Measurements from ENCODE around the gene PSG3. TPM values are rescaled to one million over a fixed set of nuclear protein-coding genes. Genes with fewer than 3 reads are reported as not detected.

Gene PSG3
- total RNA-seq = 0.11 TPM in 1 of 2 replicates, not detected in the other

DNA sequence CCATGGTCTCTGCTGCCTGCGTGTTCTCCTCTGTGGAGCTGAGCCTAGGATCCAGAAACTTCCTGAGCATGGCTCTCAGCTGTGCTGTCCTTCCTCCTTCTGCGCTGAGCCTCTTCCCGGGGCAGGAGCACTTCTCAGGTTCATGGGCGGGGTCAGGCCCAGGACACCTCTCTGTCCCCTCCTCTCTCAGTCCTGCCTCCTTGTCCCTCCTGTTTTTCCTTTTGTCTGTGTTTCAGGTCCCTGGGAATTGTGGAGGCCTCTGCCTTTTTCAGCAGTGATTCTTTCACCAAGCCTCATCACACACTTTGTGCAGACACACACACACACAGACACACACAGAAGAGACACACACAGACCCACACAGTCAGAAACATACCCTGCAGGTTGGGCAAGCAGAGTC, at the start of gene PSG3:
TSS of gene PSG3 (minus strand) at position 101 of the 400 bp plus-strand sequence. CDS start at position 4, 97 bp downstream.

Other genes with a start within 250 kb of the PSG3 start
- gene CEACAM1, start 212.0 kb downstream of the PSG3 start, total RNA-seq = not detected in 2 replicates
- gene CEACAM8, start 145.6 kb downstream of the PSG3 start, total RNA-seq = 1.2 TPM in 1 of 2 replicates, not detected in the other
- gene PSG8, start 25.2 kb upstream of the PSG3 start, total RNA-seq = 0.39 TPM in 1 of 2 replicates, not detected in the other
- not detected in 2 replicates for gene PSG1, start 139.2 kb upstream of the PSG3 start, total RNA-seq
- gene PSG6, start 177.4 kb upstream of the PSG3 start, total RNA-seq = 0.43 TPM in 1 of 2 replicates, not detected in the other
- gene PSG7, start 196.7 kb upstream of the PSG3 start, total RNA-seq = 0.76 TPM in 1 of 2 replicates, not detected in the other

All from placental epithelial cell (primary cell).